Measurements from ENCODE around the gene COMT.

DNA sequence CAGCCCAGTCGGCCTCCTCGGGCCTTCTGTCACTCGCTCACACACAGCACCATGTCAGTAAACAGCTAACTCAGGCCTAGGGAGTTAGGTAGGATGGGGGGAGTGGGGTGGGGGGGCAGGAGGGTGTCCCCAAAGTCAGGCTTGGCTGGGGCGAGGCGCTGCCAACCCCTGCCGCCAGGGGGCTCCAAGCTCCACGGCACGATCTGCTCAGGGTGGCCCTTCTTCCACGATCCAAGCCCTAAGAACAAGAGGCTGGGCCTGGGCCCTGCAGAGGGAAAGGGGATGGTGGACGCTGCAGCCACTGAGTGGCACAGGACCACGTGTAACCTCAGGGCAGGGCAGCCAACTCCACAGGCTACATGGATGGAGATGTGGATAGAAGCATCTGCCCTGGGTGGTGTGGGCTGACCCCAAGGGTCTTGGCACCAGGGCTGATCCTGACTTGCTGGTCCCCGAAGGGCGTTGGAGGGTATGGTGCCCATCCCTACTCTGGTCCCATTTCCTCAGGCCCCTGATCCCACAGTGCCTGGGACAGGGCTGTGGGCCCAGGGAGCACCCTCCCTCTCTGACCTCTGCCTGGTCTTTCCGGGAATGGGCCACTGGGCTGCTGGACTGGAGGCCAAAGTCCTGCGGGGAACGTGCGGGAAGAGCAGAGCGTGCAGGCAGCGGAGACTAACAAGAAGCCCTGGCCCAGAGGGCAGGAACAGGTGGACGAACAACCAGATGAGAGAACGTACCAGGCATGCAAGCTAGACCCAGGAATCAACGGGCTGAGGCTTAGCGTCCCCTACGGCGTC, 29.1 kb downstream of the COMT start:
- no peak for TF ChIP-seq BHLHE40 (IDR thresholded peaks at IDR 0.05; ENCODE audit: borderline replicate concordance)
- no peak for TF ChIP-seq SUZ12 (IDR thresholded peaks at IDR 0.05)
- TF ChIP-seq, protein P1, sequence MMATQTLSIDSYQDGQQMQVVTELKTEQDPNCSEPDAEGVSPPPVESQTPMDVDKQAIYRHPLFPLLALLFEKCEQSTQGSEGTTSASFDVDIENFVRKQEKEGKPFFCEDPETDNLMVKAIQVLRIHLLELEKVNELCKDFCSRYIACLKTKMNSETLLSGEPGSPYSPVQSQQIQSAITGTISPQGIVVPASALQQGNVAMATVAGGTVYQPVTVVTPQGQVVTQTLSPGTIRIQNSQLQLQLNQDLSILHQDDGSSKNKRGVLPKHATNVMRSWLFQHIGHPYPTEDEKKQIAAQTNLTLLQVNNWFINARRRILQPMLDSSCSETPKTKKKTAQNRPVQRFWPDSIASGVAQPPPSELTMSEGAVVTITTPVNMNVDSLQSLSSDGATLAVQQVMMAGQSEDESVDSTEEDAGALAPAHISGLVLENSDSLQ (IDR thresholded peaks at IDR 0.05), result no peak
- TF ChIP-seq FOXM1 (IDR thresholded peaks at IDR 0.05; ENCODE audit: borderline replicate concordance), result no peak
- no peak for TF ChIP-seq ELF4 (IDR thresholded peaks at IDR 0.05)
- TF ChIP-seq LEF1 (IDR thresholded peaks at IDR 0.05; ENCODE audit: borderline replicate concordance), result no peak
- TF ChIP-seq ARNT (IDR thresholded peaks at IDR 0.05), result no peak
- no peak for TF ChIP-seq FOXA1 (IDR thresholded peaks at IDR 0.05)
- no peak for TF ChIP-seq SP1 (IDR thresholded peaks at IDR 0.05)

All from HEK293T (cell line).